Neutrophil (primary cell): ENCODE results near the gene PPM1L.
"Not testable (repeated sequence)": the region's sequence is repeated elsewhere in the genome, so short reads cannot be mapped to it uniquely, and the experiment has no call there.

Source experiments
- H3K27ac ChIP-seq: fragments of 200-600 bp; sonication (generic); 2 replicates; pipeline ENCODE4 v1.5.1; 2016; ENCODE audit warnings: mild to moderate bottlenecking, moderate library complexity
- H3K27me3 ChIP-seq: fragments of 200-600 bp; sonication (generic); 2 replicates; pipeline ENCODE4 v1.6.0; 2016; ENCODE audit warnings: mild to moderate bottlenecking
- H3K36me3 ChIP-seq: fragments of 200-600 bp; sonication (generic); 2 replicates; pipeline ENCODE4 v1.5.1; 2017
- H3K4me1 ChIP-seq, 2 experiments: fragments of 200-600 bp in 1 of 2; sonication (generic) in 1 of 2; 1 replicate in 1 of 2; 2 replicates in 1 of 2; pipeline versions ENCODE4 v1.5.1 to v1.6.1; 2013 to 2016; ENCODE audit warnings: low read depth in 1 of 2, low read length in 1 of 2, mild to moderate bottlenecking in 1 of 2, moderate library complexity in 1 of 2; ENCODE audit not compliant: control insufficient read depth in 1 of 2, insufficient read depth in 1 of 2
- H3K4me3 ChIP-seq, 2 experiments: fragments of 200-600 bp in 1 of 2; sonication (generic) in 1 of 2; 1 replicate in 1 of 2; 2 replicates in 1 of 2; pipeline ENCODE4 v1.5.1; 2013 to 2016; ENCODE audit warnings: low read depth in 1 of 2, low read length in 1 of 2, mild to moderate bottlenecking in 1 of 2, moderate library complexity in 1 of 2
- H3K9me3 ChIP-seq: fragments of 200-600 bp; sonication (generic); 2 replicates; pipeline ENCODE4 v1.5.1; 2016
- TF ChIP-seq, protein P1 (sequence below): fragments of 200-600 bp; sonication (generic); IDR thresholded peaks from 2 replicates; pipeline ENCODE4 v1.5.1; 2016; ENCODE audit warnings: antibody characterized with exemption

PPM1L gene

GRCh38 chr3:160996811-160997210, 240.8 kb downstream of the PPM1L start:
- no peak overlapping the region for H3K4me3 ChIP-seq
- no peak overlapping the region for H3K27ac ChIP-seq
- H3K36me3 ChIP-seq: no peaks in the 10 kb centered on the region
- no peaks in the 10 kb centered on the region for H3K9me3 ChIP-seq
- H3K4me1 ChIP-seq: no peaks in the 10 kb centered on the region
- TF ChIP-seq, protein P1, sequence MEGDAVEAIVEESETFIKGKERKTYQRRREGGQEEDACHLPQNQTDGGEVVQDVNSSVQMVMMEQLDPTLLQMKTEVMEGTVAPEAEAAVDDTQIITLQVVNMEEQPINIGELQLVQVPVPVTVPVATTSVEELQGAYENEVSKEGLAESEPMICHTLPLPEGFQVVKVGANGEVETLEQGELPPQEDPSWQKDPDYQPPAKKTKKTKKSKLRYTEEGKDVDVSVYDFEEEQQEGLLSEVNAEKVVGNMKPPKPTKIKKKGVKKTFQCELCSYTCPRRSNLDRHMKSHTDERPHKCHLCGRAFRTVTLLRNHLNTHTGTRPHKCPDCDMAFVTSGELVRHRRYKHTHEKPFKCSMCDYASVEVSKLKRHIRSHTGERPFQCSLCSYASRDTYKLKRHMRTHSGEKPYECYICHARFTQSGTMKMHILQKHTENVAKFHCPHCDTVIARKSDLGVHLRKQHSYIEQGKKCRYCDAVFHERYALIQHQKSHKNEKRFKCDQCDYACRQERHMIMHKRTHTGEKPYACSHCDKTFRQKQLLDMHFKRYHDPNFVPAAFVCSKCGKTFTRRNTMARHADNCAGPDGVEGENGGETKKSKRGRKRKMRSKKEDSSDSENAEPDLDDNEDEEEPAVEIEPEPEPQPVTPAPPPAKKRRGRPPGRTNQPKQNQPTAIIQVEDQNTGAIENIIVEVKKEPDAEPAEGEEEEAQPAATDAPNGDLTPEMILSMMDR: no peak
- H3K27me3 ChIP-seq: no peaks in the 10 kb centered on the region

DNA sequence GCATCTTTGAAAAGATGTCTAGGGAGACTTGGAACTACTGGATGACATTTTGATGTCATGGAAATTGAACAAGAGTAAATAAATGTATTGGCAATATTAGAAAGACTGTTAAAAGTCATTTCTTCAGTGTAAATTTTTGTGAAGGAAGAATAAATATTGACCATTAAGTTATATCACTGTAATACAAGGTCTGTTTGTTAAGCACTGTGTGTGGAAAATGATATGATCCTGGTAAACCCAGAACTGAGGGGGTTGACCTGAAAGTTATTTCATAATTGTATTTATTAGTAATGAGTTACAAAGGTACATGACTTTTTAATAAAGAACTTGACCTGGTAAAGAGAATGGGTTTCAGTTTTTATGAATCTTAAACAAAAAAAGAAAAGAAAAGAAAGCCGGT, 242.6 kb downstream of the PPM1L start:
- no peak overlapping the region for H3K4me3 ChIP-seq
- H3K9me3 ChIP-seq: no peaks in the 10 kb centered on the region
- no peak overlapping the region for H3K27ac ChIP-seq
- no peaks in the 10 kb centered on the region for H3K27me3 ChIP-seq
- no peaks in the 10 kb centered on the region for H3K4me1 ChIP-seq
- TF ChIP-seq, protein P1: no peak
- no peaks in the 10 kb centered on the region for H3K36me3 ChIP-seq

DNA sequence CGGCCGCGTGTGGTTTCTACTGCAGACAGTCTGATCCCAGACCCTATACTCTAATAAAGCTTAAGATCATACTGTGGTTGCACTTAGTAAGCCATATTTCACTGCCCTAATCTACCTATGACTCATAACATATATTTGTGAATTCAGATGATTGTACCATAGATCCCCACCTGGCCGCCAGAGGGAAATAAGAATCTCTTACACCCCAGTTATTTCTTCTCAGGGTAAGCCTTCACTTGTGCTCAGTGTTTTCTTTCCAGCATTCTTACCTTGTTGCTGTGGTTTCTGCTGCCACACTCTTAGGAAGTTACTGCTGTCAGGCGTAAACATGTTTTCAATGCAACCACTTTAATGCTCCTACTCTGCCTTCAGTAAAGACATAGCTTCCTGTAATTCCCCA, 243.2 kb downstream of the PPM1L start:
- H3K27me3 ChIP-seq: no peaks in the 10 kb centered on the region
- H3K27ac ChIP-seq: no peak overlapping the region
- H3K36me3 ChIP-seq: no peaks in the 10 kb centered on the region
- H3K4me3 ChIP-seq: no peak overlapping the region
- H3K9me3 ChIP-seq: no peaks in the 10 kb centered on the region
- TF ChIP-seq, protein P1: no peak
- no peaks in the 10 kb centered on the region for H3K4me1 ChIP-seq

DNA sequence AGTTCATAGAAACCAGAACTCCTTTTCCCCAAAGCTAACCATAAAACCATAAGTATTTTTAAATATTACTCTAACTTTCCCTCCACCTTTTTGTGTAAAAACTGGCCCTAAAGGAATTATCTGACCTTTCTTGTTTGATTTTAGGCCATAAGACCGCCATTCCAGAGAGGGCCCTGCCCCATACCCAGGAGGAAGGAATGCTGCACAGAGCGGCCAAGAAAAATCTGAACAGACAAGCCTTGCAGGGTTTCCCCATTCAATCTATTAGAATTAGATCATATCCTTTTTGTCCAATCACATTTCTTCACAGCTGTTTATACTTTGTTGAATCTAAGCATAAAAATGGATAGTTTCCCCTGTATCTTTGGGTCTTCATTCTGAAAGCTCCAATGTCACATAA, 252.1 kb downstream of the PPM1L start:
- Histone ChIP-seq H3K27me3 (no peaks in the 10 kb centered on the region), H3K27ac (no peak overlapping the region), H3K4me3 (no peak overlapping the region), H3K4me1 (no peaks in the 10 kb centered on the region), H3K9me3 (no peaks in the 10 kb centered on the region), H3K36me3 (no peaks in the 10 kb centered on the region)
- TF ChIP-seq, protein P1: no peak

GRCh38 chr3:161010151-161010550, 254.1 kb downstream of the PPM1L start:
- H3K4me3 ChIP-seq, H3K36me3 ChIP-seq, H3K27me3 ChIP-seq, H3K4me1 ChIP-seq, H3K27ac ChIP-seq, H3K9me3 ChIP-seq: not testable (repeated sequence)

- H3K4me1 ChIP-seq: no peaks in the 10 kb centered on the region
- no peak overlapping the region for H3K27ac ChIP-seq
- H3K9me3 ChIP-seq: no peaks in the 10 kb centered on the region
- H3K27me3 ChIP-seq: no peaks in the 10 kb centered on the region
- TF ChIP-seq, protein P1: no peak
- no peak overlapping the region for H3K4me3 ChIP-seq
- no peaks in the 10 kb centered on the region for H3K36me3 ChIP-seq
Observed at GRCh38 chr3:161014843-161015749, 259.1 kb downstream of the PPM1L start.
